ENCODE measurements around the gene NEDD4L.
"Not testable (repeated sequence)": the region's sequence is repeated elsewhere in the genome, so short reads cannot be mapped to it uniquely, and the experiment has no call there.

NEDD4L gene

GRCh38 chr18:58027341-58027740, 16.7 kb upstream of the NEDD4L start:
- no peak for FAIRE-seq

DNA sequence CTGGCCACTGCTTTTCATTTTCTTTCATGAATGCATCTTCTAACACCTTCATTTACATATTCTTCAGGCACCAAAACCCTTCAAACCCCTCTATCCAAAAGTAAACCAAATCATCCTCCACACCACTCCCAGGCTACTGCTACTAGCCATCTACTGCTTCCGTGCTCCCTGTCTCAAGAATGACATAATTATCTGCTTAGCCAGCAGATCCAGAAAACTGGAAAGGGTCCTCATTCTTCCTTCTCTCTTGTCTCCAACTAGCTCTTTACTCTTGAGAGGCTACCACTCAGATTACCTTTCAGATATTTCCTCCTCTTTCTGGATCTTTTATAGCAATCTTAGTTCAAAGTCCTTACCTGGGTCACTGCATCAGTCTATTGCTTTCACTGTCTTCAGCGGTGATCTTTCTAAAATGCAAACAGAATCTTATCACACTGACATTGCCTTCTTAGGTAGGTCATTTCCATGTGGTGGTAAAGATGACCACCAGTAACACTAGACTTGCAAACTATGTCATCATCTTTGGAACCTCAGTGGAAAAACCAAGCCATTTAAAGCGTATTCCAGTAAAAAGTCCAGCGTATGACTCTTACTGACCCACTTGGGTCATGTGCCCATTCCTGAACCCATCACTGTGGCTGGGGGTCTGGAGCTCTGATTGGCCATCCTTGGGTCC, 15.8 kb upstream of the NEDD4L start:
- no peak for FAIRE-seq

DNA sequence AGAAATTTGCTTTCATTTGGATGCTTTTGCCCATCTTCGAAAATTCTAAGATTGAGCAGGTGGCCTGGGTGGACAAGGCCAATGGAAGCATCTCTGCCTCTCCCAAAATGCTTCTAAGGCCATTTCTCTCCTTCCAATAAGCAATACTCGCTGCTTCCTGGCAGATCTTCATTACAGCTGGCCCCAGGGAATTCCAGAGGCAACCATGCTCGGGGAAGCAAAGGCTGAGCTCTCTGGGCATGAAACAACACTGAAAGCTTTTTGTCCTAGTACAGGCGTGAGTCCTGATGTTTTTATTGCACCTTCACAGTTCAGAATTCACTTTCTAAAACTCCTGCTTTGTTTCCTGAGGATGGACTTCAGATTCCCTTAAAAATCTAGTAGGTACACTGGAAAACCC, 11.8 kb upstream of the NEDD4L start:
- FAIRE-seq = no peak

DNA sequence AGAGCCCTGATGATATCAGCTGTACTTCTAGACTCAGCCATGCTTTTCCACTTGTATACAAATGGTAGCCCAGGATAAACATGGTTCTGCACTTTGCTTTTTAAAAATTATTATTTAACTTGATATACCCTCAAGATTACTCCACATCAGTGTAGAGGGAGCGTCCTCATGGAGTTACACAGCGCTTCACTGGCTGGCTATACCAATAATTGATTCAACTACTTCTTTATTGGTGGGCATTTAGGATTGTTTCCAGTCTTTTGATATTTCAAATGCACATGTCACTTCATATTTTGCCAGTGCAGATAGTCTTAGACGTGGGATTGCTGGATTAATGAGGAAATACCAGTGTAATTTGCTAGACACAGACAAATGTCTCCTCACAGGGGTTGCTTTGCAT, 10.8 kb upstream of the NEDD4L start:
- no peak for FAIRE-seq

GRCh38 chr18:58034370-58034769, 9.7 kb upstream of the NEDD4L start:
- FAIRE-seq = no peak

DNA sequence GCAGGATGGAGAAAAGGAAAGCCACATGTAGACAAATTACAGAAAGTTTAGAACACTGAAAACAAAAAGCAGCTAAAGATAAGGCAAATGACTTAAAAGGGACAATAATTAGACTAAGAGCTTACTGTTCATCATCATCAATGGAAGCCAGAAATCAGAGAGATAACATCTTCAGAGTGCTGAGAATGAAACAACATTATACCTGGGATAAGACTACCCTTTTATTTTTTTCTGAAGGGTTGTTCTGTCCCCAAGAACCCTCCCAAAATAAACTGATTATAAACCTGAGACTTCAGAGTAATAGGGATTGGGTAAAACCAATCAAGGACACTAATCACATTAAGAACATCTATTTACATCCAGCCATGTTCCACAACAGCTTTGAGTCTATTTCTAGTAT, 6.9 kb upstream of the NEDD4L start:
- FAIRE-seq = no peak

DNA sequence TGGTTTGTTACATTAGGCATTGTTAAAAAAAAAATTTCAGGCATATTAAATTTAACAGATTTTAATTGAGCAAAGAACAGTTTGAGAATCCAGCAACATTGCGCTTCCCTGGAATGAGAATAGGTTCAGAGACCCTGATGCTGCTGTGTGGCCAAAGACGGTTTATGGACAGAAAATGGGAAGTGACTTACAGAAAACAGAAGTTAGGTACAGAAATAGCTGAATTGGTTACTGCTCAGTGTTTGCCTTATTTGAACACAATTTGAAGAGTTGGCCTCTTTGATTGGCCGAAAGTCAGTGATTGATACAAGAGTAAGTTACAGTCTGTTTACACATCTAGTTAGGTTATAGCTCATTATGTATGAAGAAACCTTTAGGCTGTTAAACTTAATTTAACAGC, 6.0 kb upstream of the NEDD4L start:
- no peak for FAIRE-seq

GRCh38 chr18:58041633-58042032, 2.4 kb upstream of the NEDD4L start:
- FAIRE-seq = no peak

DNA sequence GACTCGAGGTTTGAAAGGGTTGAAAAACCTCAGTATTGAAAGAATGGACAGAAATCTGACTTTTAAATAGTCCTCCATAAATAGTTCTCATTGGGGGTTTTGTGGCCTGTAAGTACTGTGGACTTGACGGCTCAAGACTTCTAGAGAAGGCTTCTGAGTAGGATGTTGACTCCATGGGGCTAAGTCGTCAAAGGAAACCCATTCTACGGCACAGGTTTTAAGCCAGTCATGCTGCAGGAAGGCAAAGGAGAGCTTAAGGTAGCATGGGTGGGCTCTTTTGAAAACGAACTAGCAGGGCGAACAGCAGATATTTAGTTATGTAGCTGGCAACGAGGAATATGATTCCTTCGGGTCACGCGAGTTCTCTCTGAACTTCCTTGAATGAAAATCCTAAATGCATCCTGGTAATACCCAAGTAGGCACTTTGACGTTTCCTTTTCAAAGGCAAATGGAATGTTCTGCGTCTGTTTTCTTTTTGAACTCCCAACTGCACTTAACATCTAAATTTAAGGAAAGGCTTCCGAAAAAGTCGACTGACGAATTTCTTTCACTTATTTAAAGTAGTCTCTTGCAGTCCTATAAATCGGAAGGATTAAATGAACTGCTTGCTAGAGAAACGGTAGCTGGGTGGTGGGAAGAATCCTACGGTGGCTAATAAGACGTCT, 1.1 kb upstream of the NEDD4L start:
- FAIRE-seq = no peak

DNA sequence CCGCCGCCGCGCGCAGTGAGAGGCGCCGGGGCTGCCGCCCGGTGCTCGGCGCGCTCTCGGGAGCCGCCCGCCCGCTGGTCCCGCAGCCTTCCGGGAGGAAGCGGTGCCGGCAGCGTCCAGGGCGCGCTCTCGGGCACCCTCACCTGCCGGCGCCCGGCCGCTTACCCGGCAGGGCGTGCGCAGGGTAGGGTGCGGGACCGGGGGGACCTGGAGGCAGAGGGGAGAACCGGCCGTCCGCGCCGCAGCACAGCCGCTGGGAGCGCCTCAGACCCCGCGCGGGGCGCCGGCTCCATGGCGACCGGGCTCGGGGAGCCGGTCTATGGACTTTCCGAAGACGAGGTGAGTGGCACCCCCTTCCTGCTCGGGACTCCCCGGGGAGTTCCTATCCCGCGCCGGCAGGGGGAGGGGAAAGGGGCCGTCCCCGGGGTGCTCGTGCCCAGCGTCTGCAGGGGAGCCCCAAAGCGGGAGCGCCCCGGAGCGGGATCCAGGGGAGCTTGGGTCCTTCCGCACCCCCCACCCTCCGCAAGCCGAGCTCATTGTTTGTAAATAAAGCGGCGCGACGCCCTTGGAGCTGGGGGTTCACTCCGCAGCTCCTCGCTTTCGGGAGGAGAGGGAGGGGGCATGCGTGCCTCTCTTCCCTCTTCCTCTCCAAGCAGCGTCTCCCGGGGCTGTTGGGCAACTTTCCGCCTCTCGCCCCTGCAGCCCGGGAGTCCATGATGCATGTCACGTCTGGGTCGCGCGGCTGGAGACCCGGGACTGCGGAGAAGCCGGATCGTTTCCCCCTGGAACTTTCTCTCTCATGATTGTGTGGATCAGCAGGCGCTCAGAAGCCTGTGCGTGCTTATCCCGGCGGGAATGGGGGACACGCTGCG, 580 bp downstream of the NEDD4L start:
- FAIRE-seq = no peak

GRCh38 chr18:58045242-58046092, 1.4 kb downstream of the NEDD4L start:
- FAIRE-seq = no peak

- FAIRE-seq = no peak
Measured at GRCh38 chr18:58046093-58046793, 2.2 kb downstream of the NEDD4L start.

DNA sequence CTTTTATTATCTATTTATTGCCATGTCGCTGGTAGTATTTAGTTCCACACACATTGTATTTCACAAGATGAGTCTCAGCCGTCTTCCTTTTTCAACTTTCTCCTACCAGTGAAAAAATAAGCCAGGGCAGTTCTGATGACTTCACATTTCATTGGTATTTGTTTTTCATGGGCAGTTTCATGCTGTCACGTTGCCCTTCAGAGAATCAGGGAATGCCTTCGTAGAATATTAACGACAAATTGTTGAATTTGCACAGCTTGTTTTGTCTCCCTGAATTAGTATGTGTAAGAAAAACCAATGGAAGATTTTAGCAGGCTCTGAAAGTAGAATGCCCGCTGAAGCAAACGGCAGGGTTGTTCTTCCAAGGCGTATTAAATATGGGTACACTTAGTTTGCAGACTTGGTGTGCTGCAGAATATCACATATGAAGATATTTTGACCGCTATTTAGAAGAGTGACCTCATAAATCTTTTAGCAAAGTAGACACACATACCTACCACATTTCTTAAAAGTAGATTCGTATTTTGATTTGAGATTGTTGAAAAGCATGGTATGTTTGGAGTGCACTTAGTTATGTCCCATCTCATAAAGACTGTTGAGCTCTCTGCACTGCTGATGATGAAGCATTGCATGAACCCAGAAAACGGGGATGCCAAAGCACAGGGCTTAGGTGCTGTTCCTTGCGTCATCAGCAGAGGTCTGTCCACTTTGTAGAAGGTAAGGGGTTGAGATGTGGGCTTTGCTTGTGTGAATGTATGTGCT, 2.9 kb downstream of the NEDD4L start:
- no peak for FAIRE-seq

DNA sequence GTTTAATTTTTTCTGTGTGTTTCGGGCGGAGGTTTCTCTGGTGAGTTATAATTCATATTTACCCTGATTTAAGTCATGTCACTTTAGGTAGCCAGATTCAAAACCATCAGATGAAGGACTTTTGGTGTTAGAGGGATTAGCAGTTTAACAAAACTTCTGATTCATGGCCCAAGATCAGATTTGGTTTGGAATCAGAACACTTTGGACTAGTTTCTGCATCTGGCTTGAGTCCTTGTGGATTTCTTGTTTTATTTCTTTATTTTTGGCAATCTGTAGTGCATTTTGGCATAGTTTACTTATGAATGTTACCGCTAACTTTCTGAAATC, 3.5 kb downstream of the NEDD4L start:
- no peak for FAIRE-seq

GRCh38 chr18:58048081-58048642, 4.1 kb downstream of the NEDD4L start:
- no peak for FAIRE-seq

- FAIRE-seq = no peak
Measured at GRCh38 chr18:58049000-58049688, 5.1 kb downstream of the NEDD4L start.

DNA sequence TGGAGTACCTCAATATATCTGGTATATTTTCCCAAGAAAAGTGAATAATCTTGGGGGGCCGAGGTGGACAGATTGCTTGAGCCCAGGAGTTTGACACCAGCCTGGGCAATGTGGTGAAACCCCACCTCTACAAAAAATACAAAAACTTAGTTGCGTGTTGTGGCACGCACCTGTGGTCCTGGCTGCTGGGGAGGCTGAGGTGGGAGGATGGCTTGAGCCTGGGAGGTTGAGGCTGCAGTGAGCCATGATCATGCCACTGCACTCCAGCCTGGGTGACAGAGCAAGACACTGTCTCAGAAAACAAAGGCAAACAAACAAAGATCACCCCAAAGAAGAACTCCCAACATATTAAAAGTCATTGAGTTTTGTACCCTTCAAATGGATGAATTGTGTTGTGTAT, 6.9 kb downstream of the NEDD4L start:
- not testable (repeated sequence) for FAIRE-seq

DNA sequence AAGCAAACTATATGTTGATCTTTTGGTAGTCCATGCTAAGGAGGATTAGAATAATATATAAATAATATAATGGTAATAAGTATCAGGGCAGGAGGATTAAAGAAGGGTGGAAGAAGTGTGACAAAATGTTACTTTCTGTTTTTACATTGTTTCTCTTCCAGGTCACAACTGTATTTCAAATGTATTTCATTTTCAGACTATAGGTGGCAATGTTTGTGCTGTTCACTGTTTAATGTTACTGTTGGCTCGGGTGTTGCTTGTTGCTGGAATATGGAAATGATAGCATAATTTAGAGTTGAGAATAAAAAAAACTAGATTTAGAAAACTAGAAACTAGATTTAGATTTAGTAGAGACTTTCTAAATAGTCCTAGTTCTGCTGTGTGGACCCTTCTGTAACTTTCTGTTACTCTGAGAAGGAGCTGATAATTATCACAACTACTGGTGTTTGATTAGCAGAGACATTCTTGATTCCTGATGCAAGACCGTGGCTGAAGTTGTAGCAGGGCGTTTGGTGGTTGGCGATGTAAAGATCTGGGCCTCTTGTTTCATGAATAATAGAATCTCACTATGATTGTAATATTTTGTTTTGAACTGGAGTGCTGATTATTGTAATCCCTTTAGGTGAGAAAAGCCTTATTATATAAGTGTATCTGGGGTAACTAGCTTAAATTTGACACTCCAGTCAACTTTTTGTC, 7.9 kb downstream of the NEDD4L start:
- no peak for FAIRE-seq

DNA sequence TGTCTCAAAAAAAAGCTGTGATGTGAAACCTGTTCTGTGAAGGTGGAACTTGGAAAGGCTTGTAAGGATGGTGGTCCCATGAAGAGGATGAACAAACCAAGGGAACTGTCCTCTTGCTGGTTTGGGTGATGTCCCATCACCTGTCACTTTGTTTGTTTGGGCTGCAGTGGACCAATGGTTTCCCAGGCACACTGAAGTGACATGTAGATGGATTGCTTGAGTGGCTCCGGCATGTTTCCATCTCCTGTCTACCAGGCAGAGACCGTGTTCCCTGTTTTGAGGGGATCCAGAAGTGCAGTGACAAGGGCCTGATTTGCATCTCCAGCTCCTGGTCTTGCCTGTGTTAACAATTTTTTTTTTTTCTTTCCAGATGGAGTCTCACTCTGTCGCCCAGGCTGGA, 8.9 kb downstream of the NEDD4L start:
- no peak for FAIRE-seq

All from TTC549 (cell line).